Sigmoid colon (tissue), 4 donors: ENCODE measurements around the gene ROPN1.

Experiments used
- CTCF ChIP-seq, 4 experiments: fragments of 450-650 bp in 3 of 4; fragments of 200-600 bp in 1 of 4; IDR thresholded peaks; one replicate each; pipeline ENCODE4 v1.5.1; 2016 to 2019; ENCODE audit warnings: antibody characterized with exemption in 4 of 4, mild to moderate bottlenecking in 3 of 4, moderate library complexity in 2 of 4
- EP300 ChIP-seq, 4 donors: sonication (generic); formaldehyde crosslinking; IDR thresholded peaks; one replicate each; pipeline ENCODE4 v1.6.1; 2017; ENCODE audit warnings: antibody characterized with exemption in 4 of 4
- POLR2A ChIP-seq, 2 donors: fragments of 450-650 bp; IDR thresholded peaks; one replicate each; pipeline ENCODE4 v1.6.1; 2016; ENCODE audit warnings: antibody characterized with exemption in 2 of 2, mild to moderate bottlenecking in 2 of 2, moderate library complexity in 2 of 2
- POLR2AphosphoS5 ChIP-seq, 4 donors: sonication (generic); formaldehyde crosslinking; IDR thresholded peaks; one replicate each; pipeline ENCODE4 v1.6.1; 2017; ENCODE audit warnings: antibody characterized with exemption in 4 of 4

- TF ChIP-seq CTCF (IDR thresholded peaks at IDR 0.05) (no peak), POLR2A (IDR thresholded peaks at IDR 0.05) (no peak), EP300 (IDR thresholded peaks at IDR 0.05) (no peak), POLR2AphosphoS5 (IDR thresholded peaks at IDR 0.05) (no peak)
Observed at GRCh38 chr3:123930445-123930844, 61.5 kb downstream of the ROPN1 start.
